IPS-18c (cell line): Measurements from ENCODE around the gene WNT9B.
"Not testable (repeated sequence)": the region's sequence is repeated elsewhere in the genome, so short reads cannot be mapped to it uniquely, and the experiment has no call there.

Experiments used
- H3K4me3 ChIP-seq: 2 replicates; pipeline ENCODE4 v1.7.0; 2013; ENCODE audit warnings: low read depth, mild to moderate bottlenecking, low read length, moderate library complexity; ENCODE audit not compliant: insufficient read depth
- H3K9me3 ChIP-seq: one replicate; pipeline ENCODE4 v1.6.1; 2013; ENCODE audit warnings: mild to moderate bottlenecking, low read length, moderate library complexity; ENCODE audit not compliant: control insufficient read depth, insufficient read depth

WNT9B gene

DNA sequence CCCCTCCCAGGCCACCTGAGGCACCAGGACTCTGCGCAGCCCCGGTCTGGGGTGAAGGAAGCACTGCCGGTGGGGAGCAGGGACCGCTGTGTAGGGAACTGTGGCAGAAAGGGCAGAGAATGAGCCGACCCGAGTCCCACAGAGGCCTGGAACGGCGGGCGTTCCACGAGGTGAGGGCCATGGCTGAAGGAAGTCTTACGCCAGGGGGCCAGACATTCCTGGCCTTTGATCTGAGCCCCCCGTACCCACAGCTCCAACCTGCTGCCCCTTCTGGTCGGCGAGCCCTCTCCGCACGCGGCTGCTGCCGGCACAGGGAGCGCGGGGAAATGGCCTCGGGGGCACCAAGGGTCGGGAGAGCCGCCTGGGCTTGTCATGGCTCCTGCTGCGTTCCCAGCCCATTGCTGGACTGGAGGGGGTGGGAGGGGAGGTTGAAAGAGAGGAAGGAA is 31.5 kb upstream of the WNT9B start:
- peak overlapping the region; percentile 59 for H3K4me3 ChIP-seq

DNA sequence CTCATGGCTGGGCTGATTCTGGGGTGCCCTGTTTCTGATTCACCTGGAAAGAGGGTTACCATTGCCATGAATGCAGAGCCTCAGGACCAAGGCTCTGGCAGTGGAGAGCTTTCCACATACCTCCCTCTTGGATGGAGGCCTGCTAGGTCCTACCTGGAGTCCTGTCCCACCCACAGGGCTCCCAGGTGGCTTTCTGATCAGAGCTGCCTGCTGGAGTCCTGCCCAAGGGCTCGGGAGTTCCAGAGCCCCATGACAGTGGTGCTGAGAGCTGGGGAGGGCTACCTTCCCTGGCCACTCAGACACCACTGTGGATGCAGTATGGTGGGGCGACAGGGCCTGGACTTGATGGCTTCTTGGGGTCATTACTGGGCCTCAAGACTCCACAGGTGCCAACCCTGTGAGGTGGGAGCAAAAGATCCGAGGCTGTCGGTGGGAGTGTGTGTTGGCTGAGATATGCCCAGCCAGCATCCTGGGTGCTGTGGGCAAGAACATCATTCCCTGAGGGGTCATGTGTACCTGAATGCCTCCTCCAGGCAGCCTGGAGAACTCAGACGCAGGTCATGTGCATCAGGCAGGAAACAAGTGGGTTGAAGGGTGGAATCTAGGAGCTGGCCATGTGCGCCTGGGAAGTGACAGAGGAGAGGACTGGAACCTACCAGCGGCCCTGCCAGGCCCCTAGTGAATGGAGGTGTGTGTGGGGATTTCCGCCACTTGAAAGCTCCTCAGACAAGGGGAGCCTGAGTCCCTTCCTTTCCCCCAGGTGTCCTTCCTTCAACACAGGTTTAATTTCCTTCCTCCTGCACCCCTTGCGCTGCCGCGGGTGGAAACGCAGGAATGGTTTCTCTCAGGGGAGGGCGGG is 30.6 kb upstream of the WNT9B start:
- peak overlapping the region; percentile 59 for H3K4me3 ChIP-seq
- H3K9me3 ChIP-seq = no peaks in the 10 kb centered on the region

More for the DNA sequence above, 31.5 kb upstream of the WNT9B start:
- H3K9me3 ChIP-seq = no peaks in the 10 kb centered on the region

DNA sequence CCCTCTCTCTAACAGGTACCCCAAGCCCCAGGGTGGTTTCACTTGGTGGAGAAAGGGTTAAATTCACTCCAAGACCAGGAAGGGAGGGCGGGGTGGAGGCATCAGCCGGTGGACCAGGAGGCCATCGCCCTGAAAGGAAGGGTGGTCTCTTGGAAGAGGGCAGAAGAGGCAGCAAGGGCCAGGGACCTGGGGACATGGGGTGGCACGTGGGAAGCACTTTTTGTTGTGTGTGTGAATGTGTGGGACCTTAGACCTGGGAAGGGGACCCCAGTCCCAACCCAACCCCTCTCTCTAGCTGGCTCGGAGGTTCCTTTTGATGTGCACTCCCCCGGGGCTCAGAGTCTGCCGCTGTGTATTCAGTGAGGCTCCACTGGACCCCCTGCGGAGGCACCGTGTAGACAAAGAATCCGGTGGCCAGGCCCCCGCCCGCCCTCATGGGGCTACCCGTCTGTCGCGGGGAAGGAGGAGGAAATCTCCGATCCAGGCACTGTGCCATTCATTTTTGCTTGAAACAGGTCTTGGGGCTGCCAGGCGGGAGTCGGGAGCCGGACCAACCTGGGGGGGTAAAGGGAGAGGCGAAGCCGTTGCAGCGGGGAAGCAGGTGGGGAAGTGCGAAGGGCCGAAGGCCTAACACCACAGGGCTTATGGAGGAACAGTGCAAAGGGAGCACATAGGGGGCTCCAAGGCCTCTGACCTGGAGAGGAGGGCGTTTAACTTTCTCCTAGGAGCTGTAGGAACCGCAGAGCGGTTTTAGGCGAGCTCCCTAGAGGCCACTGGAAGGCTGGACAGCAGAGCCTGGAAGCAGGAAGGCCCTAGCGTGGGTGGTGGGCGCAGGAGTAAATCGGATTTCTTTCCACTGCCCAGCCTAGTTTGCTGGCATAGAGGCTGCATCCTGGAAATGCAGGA is 29.6 kb upstream of the WNT9B start:
- H3K9me3 ChIP-seq = no peaks in the 10 kb centered on the region
- H3K4me3 ChIP-seq = peak overlapping the region; percentile 34; the same call in 1 of the 2 replicates

DNA sequence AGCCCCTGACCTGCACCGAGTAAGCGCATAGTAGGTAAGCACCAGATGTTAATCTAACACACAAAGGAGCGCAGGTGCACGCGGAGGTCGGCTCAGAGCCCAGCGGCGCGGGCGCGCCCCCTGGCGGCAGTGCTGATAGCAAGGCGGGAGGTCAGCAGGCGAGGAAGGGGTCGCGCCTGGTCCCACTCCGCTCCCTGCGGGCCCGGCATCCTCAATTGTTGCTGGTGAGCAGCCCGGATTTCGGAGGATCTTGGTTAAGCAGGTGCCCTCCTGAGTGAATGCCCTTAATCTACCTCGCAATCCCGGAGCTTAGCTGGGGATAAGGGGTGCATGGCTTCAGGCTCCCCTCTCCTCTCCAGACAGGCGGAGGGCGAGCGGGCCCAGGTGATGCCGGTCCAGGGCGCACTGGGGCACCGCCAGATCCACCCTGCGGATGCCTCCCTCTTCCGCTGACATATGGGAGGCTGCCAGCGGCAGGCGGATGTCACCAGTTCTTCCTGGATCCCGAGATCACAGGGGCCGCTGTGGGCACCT is 28.9 kb upstream of the WNT9B start:
- no peaks in the 10 kb centered on the region for H3K9me3 ChIP-seq
- no peak overlapping the region for H3K4me3 ChIP-seq

DNA sequence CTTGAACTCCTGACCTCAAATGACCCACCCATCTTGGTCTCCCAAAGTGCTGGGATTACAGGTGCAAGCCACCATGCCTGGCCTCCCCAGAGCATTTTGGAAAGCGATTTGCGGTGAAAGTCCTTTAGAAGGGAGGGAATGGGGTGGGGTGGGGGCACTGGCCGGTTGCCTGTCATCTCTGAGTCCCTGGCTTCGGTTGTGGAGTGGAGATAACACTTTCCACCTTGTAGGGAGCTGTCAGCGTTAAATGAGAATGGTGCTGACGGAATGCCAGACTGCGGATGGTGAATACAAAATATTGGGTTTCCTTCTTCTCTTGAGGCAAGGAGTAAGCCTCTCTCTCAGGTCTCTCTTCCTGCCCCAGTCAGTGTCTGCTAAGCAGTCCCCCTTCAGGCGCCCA is 27.7 kb upstream of the WNT9B start:
- Histone ChIP-seq H3K4me3 (no peak overlapping the region), H3K9me3 (no peaks in the 10 kb centered on the region)

DNA sequence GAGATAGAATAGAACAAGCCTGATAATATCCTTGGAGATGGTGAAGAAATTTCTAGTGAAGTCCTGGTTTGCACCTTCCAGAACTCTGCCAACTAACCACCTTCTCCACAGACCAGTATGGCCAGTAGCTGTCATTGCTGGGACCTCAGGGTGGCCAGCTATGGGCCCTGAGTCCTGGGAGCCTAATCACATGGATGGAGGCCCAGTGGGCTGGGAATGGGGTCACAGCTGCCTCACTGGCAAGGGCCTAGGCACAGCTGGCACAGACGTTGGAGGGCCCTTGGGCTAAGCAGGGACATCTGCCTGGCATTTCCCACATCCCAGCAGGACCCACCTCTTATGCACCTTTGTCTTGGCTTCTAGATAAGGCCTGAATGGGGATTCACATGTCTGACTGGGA is 25.3 kb upstream of the WNT9B start:
- no peak overlapping the region for H3K4me3 ChIP-seq
- no peaks in the 10 kb centered on the region for H3K9me3 ChIP-seq

DNA sequence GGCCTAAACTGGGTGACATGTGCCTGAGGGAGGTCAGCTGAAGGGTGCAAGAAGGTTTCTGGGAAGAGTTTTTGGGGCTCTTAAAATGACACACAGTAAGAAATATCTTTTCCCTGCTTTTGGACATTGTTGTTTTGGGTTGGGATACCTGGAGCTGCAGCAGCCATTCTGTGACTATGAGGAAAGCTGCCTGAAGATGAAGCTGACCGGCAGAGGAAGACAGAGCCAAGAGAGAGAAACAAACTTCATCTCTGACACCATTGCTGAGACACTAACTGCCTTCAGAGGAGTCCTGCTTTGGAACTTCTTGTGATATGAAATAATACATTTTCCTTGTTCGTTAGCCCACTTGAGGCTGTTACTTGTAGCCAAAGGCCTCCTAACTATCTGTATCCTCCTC is 24.1 kb upstream of the WNT9B start:
- Histone ChIP-seq H3K9me3 (no peaks in the 10 kb centered on the region), H3K4me3 (no peak overlapping the region)

DNA sequence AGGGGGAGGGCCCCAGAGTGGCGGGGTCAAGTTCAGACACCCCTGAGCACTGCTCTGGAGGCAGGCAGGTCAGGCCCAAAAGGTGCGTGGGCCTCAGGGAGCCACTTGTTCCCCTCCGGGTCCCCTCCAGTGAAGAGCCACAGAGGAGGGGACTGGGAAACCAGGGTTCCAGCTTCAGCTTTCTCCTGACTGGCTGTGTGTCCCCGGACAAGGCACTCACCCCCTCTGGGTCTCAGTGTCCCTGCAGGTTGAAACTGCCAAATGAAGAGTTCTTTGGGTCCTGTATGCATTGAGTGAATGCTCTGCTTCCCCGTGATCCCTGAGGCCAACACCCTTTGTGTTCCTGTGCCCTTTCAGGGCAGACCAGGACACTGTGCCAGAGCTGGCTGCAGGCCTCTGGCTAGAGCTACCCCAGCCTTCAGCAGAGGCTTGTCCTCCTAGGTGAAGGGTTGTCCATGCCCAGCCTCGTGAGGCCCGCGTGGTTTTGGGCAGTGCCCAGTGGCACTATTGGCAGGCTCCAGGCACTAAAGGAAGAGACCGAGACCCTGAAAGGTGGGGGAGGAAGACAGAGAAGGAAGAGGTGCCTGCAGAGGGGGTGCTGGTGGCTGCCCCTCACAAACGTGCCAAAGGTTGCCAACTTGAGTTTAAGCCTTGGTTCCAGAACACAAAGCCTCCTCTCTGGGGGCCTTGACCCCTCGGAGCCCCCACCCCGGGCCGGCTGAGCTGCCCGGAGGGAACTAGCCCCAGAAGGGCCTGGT is 19.6 kb upstream of the WNT9B start:
- H3K4me3 ChIP-seq = no peak overlapping the region
- H3K9me3 ChIP-seq = no peaks in the 10 kb centered on the region

DNA sequence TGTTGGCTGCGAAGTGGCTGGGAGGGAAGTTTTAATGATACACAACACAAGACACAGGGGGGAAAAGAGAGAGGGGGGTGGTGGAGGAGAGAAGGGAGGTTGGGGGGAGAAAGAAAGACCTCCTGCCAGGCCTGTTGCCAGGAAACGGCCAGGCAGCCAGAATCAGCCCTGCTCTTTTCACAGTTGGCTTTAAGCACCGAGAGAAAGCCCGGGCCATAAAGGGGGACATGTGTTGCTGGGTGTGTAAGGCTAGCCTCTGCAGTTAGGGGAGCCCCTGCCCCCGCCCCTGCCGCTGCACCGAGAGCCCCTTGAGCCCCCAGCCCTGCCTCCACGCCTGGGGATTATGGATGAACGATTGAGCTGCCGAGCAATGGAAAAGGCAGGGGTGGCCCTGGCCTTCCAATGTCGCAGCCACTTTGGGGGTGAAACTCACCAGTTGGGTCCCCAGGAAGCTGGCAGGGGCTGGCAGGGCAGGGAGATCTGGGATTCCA is 19.0 kb upstream of the WNT9B start:
- 0 out of 2 replicates have a peak overlapping the region, but pooled peaks have one; percentile 9 for H3K4me3 ChIP-seq
- no peaks in the 10 kb centered on the region for H3K9me3 ChIP-seq

DNA sequence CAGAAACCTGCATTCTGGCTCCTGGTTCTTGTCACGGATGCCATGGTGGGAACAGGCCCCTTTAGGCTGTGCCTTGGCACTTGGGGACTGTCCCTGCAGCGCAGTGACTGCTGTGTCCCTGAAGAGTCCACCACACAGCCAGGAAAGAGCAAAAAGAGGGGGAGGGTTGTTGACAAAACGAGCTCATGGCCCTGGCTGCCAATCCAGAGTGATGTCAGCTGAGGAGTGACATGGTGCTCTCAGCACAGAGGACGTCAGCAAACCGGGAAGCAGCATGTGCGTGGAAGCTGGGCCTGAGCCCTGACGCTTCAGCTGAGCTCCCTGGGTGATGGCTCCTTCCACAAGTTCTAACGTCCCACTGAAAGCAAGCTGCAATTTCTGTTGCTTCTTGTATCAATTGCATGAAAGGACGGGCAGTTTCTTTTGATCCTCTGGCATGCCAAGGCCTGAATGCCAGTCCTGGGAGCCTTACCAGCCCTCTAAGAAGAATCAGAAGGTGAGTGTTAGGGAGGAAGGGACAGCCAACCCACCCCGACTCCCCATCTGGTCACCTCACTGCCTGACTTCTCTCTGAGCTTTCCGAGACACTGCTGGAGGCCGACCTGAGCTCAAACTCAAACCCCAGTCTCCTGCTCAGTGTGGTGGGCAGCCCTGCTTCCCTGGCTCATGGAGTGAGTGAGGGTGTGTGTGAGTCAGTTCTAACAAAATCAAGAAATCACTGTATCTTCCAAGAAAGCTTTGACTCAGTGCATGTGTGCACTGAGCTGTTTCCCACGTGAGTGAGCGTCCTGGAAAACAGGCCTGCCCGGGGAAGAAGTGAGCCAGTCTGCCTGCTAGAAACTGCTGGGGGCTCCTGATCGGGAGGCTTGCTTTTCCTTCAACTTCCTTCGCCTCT is 18.2 kb upstream of the WNT9B start:
- peak overlapping the region; percentile 28; the same call in 1 of the 2 replicates for H3K4me3 ChIP-seq

DNA sequence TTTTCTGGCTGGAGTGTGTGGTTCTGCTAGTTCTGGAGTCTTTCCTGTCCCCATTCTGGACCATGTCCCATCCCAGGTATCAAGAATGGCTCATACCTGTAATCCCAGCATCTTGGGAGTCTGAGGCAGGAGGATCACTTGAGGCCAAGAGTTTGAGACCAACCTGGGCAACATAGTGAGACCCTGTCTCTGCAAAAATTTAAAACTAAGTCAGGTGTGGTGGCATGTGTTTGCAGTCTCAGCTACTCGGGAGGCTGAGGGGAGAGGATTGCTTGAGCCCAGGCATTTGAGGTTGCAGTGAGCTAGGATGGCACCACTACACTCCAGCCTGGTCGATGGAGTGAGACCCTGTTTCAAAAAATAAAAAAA is 17.6 kb upstream of the WNT9B start:
- Histone ChIP-seq H3K9me3 (no peaks in the 10 kb centered on the region), H3K4me3 (no peak overlapping the region)

More for the DNA sequence above, 18.2 kb upstream of the WNT9B start:
- no peaks in the 10 kb centered on the region for H3K9me3 ChIP-seq

DNA sequence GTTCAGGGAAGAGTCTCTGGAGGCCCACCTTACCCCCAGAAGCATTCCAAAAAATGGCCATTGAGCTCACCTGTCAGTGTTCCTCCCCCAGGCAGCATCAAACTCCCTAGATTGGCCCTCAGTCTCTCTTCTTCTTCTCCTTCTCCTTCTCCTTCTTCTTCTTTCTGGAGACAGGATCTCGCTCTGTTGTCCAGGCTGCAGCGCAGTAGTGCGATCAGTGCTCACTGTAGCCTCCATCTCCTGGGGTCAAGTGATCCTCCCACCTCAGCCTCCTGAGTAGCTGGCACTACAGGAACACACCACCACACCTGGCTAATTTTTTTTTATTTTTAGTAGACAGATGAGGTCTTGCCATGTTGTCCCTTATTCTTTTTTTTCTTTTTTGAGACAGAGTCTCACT is 16.5 kb upstream of the WNT9B start:
- H3K4me3 ChIP-seq = no peak overlapping the region
- H3K9me3 ChIP-seq = no peaks in the 10 kb centered on the region

DNA sequence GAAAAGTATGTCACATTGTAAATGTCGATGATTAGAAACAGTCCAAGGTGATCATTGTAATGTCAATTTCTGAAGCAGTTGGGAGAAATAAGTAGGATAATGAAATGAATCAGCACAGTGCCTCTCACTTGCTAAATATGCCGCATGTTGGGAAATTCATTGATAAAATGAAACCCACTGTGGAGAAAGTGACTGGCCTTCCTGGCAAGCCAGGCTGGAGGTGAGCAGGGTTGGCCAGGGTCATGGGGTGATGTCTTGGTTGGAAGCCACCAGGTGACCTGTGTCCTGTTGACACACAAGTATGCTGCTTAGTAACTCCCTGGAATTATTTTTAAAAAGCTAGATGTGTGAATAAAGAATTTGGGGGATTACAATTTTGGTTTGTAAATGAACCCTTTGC is 14.9 kb upstream of the WNT9B start:
- no peak overlapping the region for H3K4me3 ChIP-seq
- H3K9me3 ChIP-seq = no peaks in the 10 kb centered on the region

DNA sequence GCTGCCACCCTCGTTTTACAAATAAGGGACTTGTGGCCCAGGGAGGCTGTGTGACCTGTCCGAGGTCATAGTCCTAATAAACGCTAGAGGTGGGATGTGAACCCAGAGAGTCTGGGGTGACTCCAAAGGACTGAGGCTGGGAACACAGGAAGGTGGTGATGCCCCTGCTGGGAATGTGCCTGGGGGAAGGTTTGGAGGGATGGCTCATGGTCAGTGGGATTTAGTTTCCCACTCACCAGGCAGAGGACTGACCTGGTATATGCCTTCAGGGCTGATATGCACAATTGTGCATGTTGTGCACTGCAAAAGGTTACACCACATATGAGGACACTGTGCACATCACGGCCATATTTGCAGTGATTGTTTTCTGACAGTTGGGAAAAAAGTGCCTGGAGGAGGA is 13.9 kb upstream of the WNT9B start:
- Histone ChIP-seq H3K9me3 (no peaks in the 10 kb centered on the region), H3K4me3 (no peak overlapping the region)

DNA sequence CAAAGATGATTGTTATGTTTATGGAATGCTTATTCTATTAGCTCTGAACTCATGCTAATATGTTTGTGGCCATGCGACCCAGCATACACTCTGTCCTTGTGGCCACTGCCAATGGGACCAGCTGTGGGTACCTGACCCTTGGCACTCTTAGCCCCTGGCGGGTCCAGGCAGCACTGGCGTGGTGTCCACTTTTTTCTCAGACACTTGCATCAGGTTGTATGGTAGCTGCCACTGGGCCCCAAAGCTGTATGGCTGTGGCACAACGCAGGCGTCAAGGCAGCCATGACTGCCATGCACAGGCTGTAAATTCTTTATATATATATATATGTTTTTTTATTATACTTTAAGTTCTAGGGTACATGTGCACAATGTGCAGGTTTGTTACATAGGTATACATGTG is 12.2 kb upstream of the WNT9B start:
- H3K4me3 ChIP-seq = no peak overlapping the region

DNA sequence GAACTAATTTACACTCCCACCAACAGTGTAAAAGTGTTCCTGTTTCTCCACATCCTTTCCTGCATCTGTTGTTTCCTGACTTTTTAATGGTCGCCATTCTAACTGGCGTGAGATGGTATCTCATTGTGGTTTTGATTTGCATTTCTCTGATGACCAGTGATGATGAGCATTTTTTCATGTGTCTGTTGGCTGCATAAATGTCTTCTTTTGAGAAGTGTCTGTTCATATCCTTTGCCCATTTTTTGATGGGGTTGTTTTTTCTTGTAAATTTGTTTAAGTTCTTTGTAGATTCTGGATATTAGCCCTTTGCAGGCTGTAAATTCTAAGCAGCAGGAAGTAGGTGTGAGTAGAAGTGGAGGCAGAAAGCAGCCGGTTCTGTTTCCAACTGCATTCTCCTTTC is 10.8 kb upstream of the WNT9B start:
- not testable (repeated sequence) for H3K9me3 ChIP-seq, H3K4me3 ChIP-seq

More for the DNA sequence above, 12.2 kb upstream of the WNT9B start:
- peaks cover 2% of the 10 kb centered on the region for H3K9me3 ChIP-seq
